H9 (cell line): ENCODE results near the gene SMARCAL1. TPM values are rescaled to one million over a fixed set of nuclear protein-coding genes. Genes with fewer than 3 reads are reported as not detected.

Experiments
- DNase-seq: peaks from one replicate; pipeline ENCODE4 v3.0.0-alpha.2; 2017
- H2AFZ ChIP-seq: one replicate; pipeline ENCODE4 v1.6.1; 2013; ENCODE audit warnings: mild to moderate bottlenecking, low read length, control low read depth, moderate library complexity
- H2AK5ac ChIP-seq: 2 replicates; pipeline ENCODE4 v1.6.1; 2013; ENCODE audit warnings: low read length, control low read depth, mixed read lengths; ENCODE audit not compliant: insufficient read length
- H2BK120ac ChIP-seq: one replicate; pipeline ENCODE4 v1.6.1; 2013; ENCODE audit warnings: low read depth, mild to moderate bottlenecking, low read length, control low read depth, inconsistent platforms; ENCODE audit not compliant: poor library complexity, severe bottlenecking
- H2BK12ac ChIP-seq: 2 replicates; pipeline ENCODE4 v1.6.1; 2013; ENCODE audit warnings: low read length, control low read depth, mixed read lengths, low read depth; ENCODE audit not compliant: insufficient read length
- H2BK15ac ChIP-seq: 2 replicates; pipeline ENCODE4 v1.6.1; 2013; ENCODE audit warnings: low read depth, low read length, control low read depth
- H2BK20ac ChIP-seq: one replicate; pipeline ENCODE4 v1.6.1; 2013; ENCODE audit warnings: low read depth, mild to moderate bottlenecking, low read length, control low read depth, inconsistent platforms; ENCODE audit not compliant: poor library complexity, severe bottlenecking
- H2BK5ac ChIP-seq: 2 replicates; pipeline ENCODE4 v1.6.1; 2013; ENCODE audit warnings: low read length, control low read depth, mixed read lengths; ENCODE audit not compliant: insufficient read length
- H3K14ac ChIP-seq: 2 replicates; pipeline ENCODE4 v1.6.1; 2013; ENCODE audit warnings: low read length, control low read depth; ENCODE audit not compliant: insufficient read depth
- H3K18ac ChIP-seq: 2 replicates; pipeline ENCODE4 v1.6.1; 2013; ENCODE audit warnings: low read depth, mild to moderate bottlenecking, mixed read lengths, low read length, control low read depth; ENCODE audit not compliant: insufficient read length
- H3K23ac ChIP-seq: 2 replicates; pipeline ENCODE4 v1.6.1; 2013; ENCODE audit warnings: low read length, control low read depth, mixed read lengths, low read depth; ENCODE audit not compliant: insufficient read length
- H3K23me2 ChIP-seq: 2 replicates; pipeline ENCODE4 v1.6.1; 2013; ENCODE audit warnings: low read depth, mild to moderate bottlenecking, mixed read lengths, low read length, control low read depth; ENCODE audit not compliant: insufficient read length, poor library complexity, severe bottlenecking
- H3K27ac ChIP-seq: 2 replicates; pipeline ENCODE4 v1.5.1; 2013; ENCODE audit warnings: low read length, control low read depth, mixed read lengths, low read depth; ENCODE audit not compliant: insufficient read length
- H3K27me3 ChIP-seq: 2 replicates; pipeline ENCODE4 v1.6.1; 2013; ENCODE audit warnings: low read length, control low read depth, inconsistent platforms; ENCODE audit not compliant: insufficient read depth
- H3K4ac ChIP-seq: 2 replicates; pipeline ENCODE4 v1.6.1; 2013; ENCODE audit warnings: low read depth, mild to moderate bottlenecking, control low read depth, inconsistent platforms, low read length, moderate library complexity
- H3K4me1 ChIP-seq: 2 replicates; pipeline ENCODE4 v1.6.1; 2013; ENCODE audit warnings: low read length, control low read depth, inconsistent platforms; ENCODE audit not compliant: insufficient read depth
- H3K4me2 ChIP-seq: 2 replicates; pipeline ENCODE4 v1.6.1; 2013; ENCODE audit warnings: low read length, control low read depth, mixed read lengths; ENCODE audit not compliant: insufficient read length, insufficient read depth
- H3K56ac ChIP-seq: 2 replicates; pipeline ENCODE4 v1.6.1; 2013; ENCODE audit warnings: low read depth, mild to moderate bottlenecking, mixed read lengths, low read length, control low read depth; ENCODE audit not compliant: insufficient read length
- H3K79me1 ChIP-seq: 2 replicates; pipeline ENCODE4 v1.6.1; 2013; ENCODE audit warnings: low read depth, mild to moderate bottlenecking, moderate library complexity, low read length, control low read depth, inconsistent platforms; ENCODE audit not compliant: insufficient read depth, poor library complexity, severe bottlenecking
- H3K79me2 ChIP-seq: 2 replicates; pipeline ENCODE4 v1.6.1; 2013; ENCODE audit warnings: low read length, control low read depth, inconsistent platforms; ENCODE audit not compliant: insufficient read depth
- H3K9ac ChIP-seq: 2 replicates; pipeline ENCODE4 v1.6.1; 2013; ENCODE audit warnings: low read length, control low read depth, mixed read lengths; ENCODE audit not compliant: insufficient read length; ENCODE audit errors: extremely low read depth
- H3K9me3 ChIP-seq: one replicate; pipeline ENCODE4 v1.6.1; 2013; ENCODE audit warnings: low read depth, low read length, inconsistent platforms; ENCODE audit not compliant: control insufficient read depth
- H3T11ph ChIP-seq: one replicate; pipeline ENCODE4 v1.6.1; 2013; ENCODE audit warnings: mild to moderate bottlenecking, low read length, control low read depth, inconsistent platforms
- H4K20me1 ChIP-seq: one replicate; pipeline ENCODE4 v1.6.1; 2013; ENCODE audit not compliant: control insufficient read depth, insufficient read length, insufficient read depth
- H4K5ac ChIP-seq: 2 replicates; pipeline ENCODE4 v1.6.1; 2013; ENCODE audit warnings: low read depth, mild to moderate bottlenecking, mixed read lengths, low read length, control low read depth; ENCODE audit not compliant: insufficient read length
- H4K8ac ChIP-seq: replicated peaks from 2 replicates; pipeline ENCODE4 v1.6.1; 2013; ENCODE audit warnings: low read length, control low read depth, mixed read lengths, low read depth; ENCODE audit not compliant: insufficient read length
- H4K91ac ChIP-seq: 2 replicates; pipeline ENCODE4 v1.6.1; 2013; ENCODE audit warnings: low read depth, mild to moderate bottlenecking, moderate library complexity, mixed read lengths, low read length, control low read depth; ENCODE audit not compliant: insufficient read length
- H3K27ac Mint-ChIP-seq, 3 experiments: 2 replicates in 2 of 3; 3 replicates in 1 of 3; pipeline ENCODE4 v1.8.0; 2020 to 2021; ENCODE audit warnings: mixed read lengths in 3 of 3, mild to moderate bottlenecking in 1 of 3, moderate library complexity in 1 of 3
- H3K27me3 Mint-ChIP-seq: 2 replicates; pipeline ENCODE4 v1.8.0; 2021; ENCODE audit warnings: low read depth, mild to moderate bottlenecking, moderate library complexity, mixed read lengths
- H3K36me3 Mint-ChIP-seq, 3 experiments: 2 replicates in 2 of 3; 3 replicates in 1 of 3; pipeline ENCODE4 v1.8.0; 2020 to 2021; ENCODE audit warnings: low read depth in 3 of 3, mixed read lengths in 3 of 3; ENCODE audit not compliant: insufficient read depth in 1 of 3
- H3K4me1 Mint-ChIP-seq, 2 experiments: 2 replicates each; pipeline ENCODE4 v1.8.0; 2020; ENCODE audit warnings: mixed read lengths in 2 of 2
- H3K4me3 Mint-ChIP-seq, 2 experiments: 2 replicates in 1 of 2; 3 replicates in 1 of 2; pipeline ENCODE4 v1.8.0; 2020 to 2021; ENCODE audit warnings: mild to moderate bottlenecking in 2 of 2, mixed read lengths in 2 of 2, moderate library complexity in 1 of 2
- H3K9me3 Mint-ChIP-seq, 2 experiments: 2 replicates in 1 of 2; 3 replicates in 1 of 2; pipeline ENCODE4 v1.8.0; 2020; ENCODE audit warnings: mild to moderate bottlenecking in 2 of 2, mixed read lengths in 2 of 2, moderate library complexity in 1 of 2
- WGBS: extraction: QIAGEN DNeasy Blood & Tissue Kit; methylation state at CpG from one replicate; pipeline ENCODE4 v1.1.7; 2013; ENCODE audit warnings: missing lambda C conversion rate, low lambda C conversion rate, mixed read lengths; ENCODE audit not compliant: insufficient read length; ENCODE audit errors: extremely low coverage; 5-methylcytosine and 5-hydroxymethylcytosine counted together
- total RNA-seq: library from RNA; stranded (reverse); gene quantifications from 2 replicates; pipeline ENCODE4 v1.2.1, GENCODE V29; 2021
- TF ChIP-seq, protein P1 (sequence below): fragments of 200-600 bp; sonication (generic); conservative IDR thresholded peaks from 3 replicates; pipeline ENCODE4 v1.8.0; 2021; ENCODE audit warnings: antibody characterized with exemption, mild to moderate bottlenecking

The SMARCAL1 gene
- total RNA-seq, 1 experiment from 2014 or later: 16.5 TPM

DNA sequence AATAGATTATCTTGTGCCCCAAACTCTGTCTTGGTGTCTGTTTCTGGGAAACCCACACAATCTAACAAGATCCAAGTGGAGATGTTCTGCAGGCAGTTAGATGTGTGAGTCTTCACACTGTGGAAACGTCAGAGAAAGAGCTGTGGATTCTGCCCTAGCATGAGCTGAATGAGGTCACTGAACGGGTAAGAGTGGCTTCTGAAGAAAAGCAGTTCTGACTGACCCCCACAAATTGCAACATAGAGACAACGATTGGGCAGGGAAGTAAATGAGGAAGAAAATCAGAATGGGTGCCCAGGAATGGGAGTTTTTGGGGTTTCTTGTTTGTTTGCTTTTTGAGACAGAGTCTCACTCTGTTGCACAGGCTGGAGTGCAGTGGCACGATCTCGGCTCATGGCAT lies 73.5 kb downstream of the SMARCAL1 start:
- Histone ChIP-seq H2BK120ac (no peak overlapping the region), H4K91ac (no peak overlapping the region), H2BK12ac (no peak overlapping the region), H2AFZ (no peak overlapping the region), H3K23me2 (no peaks in the 10 kb centered on the region), H3K79me1 (no peaks in the 10 kb centered on the region), H3K79me2 (no peaks in the 10 kb centered on the region), H2BK20ac (no peak overlapping the region), H3K9ac (no peak overlapping the region), H3T11ph (no peak overlapping the region), H4K5ac (no peak overlapping the region), H2BK5ac (no peak overlapping the region), H3K4me2 (no peak overlapping the region), H3K9me3 (no peaks in the 10 kb centered on the region), H3K56ac (no peak overlapping the region), H3K27ac (no peak overlapping the region), H3K18ac (no peak overlapping the region), H3K4ac (no peak overlapping the region), H3K4me1 (no peaks in the 10 kb centered on the region), H4K8ac (no peak overlapping the region), H2AK5ac (no peak overlapping the region), H4K20me1 (no peaks in the 10 kb centered on the region), H3K14ac (no peak overlapping the region), H3K27me3 (no peaks in the 10 kb centered on the region), H2BK15ac (no peak overlapping the region), H3K23ac (no peak overlapping the region)
- Mint-ChIP-seq H3K4me3 (no peak overlapping the region), H3K27me3 (no peaks in the 10 kb centered on the region), H3K27ac (peak overlapping the region in 1 of 3 experiments; percentile 65; a peak in 1 of 7 replicates), H3K4me1 (no peaks in the 10 kb centered on the region), H3K9me3 (no peaks in the 10 kb centered on the region), H3K36me3 (peaks cover 0 to 11% (median 7%) of the 10 kb centered on the region in 3 experiments; a peak in 5 of 7 replicates)
- DNase-seq: no peak
- TF ChIP-seq, protein P1, sequence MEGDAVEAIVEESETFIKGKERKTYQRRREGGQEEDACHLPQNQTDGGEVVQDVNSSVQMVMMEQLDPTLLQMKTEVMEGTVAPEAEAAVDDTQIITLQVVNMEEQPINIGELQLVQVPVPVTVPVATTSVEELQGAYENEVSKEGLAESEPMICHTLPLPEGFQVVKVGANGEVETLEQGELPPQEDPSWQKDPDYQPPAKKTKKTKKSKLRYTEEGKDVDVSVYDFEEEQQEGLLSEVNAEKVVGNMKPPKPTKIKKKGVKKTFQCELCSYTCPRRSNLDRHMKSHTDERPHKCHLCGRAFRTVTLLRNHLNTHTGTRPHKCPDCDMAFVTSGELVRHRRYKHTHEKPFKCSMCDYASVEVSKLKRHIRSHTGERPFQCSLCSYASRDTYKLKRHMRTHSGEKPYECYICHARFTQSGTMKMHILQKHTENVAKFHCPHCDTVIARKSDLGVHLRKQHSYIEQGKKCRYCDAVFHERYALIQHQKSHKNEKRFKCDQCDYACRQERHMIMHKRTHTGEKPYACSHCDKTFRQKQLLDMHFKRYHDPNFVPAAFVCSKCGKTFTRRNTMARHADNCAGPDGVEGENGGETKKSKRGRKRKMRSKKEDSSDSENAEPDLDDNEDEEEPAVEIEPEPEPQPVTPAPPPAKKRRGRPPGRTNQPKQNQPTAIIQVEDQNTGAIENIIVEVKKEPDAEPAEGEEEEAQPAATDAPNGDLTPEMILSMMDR: no peak
- WGBS: no CpG with 5 or more reads among the region's 5 CpGs
